CD4-positive, alpha-beta T cell treated with Interleukin-17A for 4 hours (primary cell): ENCODE results near the gene NDUFA13.

ENCODE experiments used
- DNase-seq: peaks from one replicate; pipeline ENCODE4 v3.0.0-alpha.2; 2020; ENCODE audit warnings: mixed read lengths

NDUFA13 gene

GRCh38 chr19:19489804-19490204, 26.2 kb upstream of the NDUFA13 start:
- peak; percentile 23 for DNase-seq

DNA sequence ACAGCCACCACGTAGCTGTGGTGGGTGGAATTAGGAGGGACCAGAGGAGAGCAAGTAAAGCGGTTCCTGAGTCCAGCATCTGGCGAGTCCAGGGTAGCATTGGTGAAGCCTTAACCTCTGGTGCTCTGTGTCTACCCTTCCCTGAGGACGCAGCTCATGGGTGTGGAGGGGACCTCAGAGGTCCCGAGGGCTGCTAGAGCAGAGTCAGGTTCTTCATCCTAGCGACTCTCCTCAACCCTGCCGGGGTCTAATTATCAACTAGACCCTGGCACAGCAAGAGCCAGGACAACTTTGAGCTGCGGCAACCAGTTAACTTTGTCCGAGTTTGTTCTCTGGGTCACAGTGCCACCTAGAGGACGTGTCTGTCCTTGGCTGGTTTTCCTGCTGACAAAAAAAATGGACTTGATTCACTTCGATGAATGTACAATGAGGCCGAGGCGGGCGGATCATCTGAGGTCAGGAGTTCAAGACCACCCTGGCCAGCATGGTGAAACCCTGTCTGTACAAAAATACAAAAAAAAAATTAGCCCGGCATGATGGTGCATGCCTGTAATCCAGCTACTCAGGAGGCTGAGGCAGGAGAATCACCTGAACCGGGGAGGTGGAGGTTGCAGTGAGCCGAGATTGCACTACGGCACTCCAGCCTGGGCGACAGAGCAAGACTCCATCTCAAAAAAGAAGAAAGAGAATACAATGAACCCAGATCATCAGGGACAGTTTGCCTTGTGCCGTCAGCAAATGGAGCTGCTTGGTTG, 25.6 kb upstream of the NDUFA13 start:
- peak; percentile 88 for DNase-seq

DNA sequence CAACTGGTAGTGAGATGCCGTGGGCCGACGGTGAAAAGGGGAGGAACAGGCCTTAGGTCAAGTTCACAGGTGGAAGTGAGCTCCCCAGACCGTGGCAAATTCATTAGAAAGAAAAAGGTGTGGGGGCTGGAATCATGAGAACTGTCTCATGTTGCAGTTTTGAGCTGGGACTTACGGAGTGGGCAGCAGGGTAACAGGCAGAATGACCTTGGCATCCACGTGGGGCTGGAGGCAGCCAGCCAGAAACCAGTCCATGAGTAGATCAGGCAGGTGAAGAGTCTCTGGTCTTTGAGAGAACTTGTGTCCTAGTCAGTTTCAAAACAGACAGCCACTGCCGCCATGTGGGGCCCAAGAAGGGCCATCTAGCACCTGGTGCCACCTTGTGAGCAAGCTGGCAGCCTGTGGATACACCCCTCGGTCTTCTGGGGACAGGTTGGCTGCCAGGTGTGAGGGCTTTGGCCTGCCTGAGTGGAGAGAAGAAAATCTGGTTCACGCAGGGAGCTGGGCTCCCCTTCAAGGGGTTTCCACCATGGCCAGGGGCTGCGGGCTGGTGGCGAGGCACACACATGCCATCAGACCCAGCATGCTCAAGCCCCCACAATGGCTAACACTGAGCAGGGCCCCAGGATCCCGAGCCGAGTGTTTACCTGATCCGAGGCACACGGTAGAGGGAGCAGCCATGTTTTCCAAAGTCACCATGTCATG, 24.6 kb upstream of the NDUFA13 start:
- DNase-seq, result no peak

DNA sequence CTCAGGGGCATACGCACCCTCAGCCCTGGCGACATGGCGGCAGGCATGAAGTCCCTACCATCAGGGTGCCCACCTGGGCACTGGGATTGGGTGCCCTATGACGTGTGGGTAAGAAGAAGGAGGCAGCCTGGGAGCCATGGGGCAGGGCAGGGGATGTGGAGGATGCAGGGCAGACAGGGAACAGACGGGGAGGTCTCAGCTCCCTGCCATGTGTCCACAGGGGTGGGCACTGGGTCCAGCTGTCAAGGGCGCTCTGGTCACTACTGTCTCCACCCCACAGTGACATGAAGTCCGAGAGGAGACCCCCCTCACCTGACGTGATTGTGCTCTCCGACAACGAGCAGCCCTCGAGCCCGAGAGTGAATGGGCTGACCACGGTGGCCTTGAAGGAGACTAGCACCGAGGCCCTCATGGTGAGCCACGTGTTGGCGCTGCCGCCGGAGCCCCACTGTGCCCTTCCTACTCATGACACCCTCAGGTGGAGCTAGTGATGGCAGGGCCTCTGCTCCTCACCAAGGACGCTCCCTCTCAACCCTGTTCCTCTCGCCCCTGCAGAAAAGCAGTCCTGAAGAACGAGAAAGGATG, 23.9 kb upstream of the NDUFA13 start:
- DNase-seq, result no peak

GRCh38 chr19:19493841-19494546, 22.0 kb upstream of the NDUFA13 start:
- DNase-seq, result no peak

GRCh38 chr19:19495614-19496603, 20.1 kb upstream of the NDUFA13 start:
- DNase-seq, result no peak

GRCh38 chr19:19498255-19498991, 17.6 kb upstream of the NDUFA13 start:
- no peak for DNase-seq

GRCh38 chr19:19499272-19499995, 16.6 kb upstream of the NDUFA13 start:
- DNase-seq, result no peak

- no peak for DNase-seq
Measured at GRCh38 chr19:19500975-19501644, 14.9 kb upstream of the NDUFA13 start.

DNA sequence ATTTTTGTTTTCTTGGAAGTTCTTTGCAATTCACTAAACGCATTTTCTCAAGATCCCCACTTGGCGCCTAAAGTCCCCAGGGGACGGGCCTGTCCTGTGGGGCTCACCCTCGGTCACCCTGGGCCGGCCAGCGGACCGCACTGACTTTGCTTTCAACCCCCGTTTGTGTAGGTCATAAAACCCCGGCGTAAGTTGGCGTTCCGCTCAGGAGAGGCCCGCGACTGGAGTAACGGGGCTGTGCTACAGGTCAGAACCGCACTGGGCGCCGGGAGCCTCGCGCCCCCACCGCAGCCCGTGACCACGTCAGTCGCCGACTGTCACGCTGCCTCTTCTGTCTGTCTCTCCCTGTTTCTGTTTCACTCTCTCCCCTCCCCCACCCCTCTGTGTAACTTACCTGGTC, 14.2 kb upstream of the NDUFA13 start:
- DNase-seq, result no peak

DNA sequence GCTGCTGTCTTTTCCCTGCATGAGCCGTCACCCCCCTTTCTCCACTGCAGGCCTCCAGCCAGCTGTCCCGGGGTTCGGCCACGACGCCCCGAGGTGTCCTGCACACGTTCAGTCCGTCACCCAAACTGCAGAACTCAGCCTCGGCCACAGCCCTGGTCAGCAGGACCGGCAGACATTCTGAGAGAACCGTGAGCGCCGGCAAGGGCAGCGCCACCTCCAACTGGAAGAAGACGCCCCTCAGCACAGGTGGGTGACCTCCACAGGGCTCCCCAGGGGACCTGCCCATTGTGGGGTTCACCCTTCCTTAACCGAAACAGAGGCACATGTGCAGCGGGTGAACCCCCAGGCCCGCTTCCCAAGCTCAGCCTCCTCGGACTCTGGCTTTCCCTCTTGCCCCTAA, 13.7 kb upstream of the NDUFA13 start:
- no peak for DNase-seq

DNA sequence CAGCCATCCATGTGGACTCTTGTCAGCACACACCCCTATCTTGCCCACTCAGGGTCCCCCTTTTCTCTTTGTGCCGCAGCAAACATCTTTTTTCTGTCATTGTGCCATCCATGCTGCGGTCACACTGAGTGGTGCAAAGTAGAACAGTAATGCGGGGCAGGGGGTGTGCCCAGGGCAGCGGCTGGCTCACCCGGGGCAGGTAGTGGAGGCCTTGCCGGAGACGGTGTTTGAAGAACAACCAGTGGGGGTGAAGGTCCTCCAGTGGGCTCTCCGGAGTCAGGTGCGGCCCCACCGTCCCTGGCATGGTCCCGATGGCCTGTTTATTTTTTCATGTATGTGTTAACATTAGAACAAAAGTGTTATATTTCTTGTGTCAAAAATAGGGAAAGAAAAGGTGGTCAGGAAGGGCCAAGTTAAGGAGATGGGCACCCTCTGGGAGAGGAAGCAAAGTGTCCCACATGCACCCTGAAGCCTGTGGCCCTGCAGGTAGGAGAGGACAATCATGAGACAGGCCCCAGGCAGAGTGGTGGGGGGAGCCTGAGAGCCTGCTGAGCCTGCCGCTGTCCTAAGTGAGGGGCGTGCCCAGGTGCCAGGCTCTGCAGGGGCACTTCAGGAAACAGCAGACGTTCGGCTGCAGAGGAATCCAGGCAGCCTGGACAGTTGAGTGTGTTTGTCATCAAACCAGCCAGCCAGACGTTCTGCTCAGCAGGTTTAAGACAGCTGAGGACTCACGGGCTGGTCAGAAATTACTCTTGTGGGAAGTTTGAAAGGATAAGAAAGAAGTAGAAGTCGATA, 13.0 kb upstream of the NDUFA13 start:
- no peak for DNase-seq

- no peak for DNase-seq
Measured at GRCh38 chr19:19504754-19505668, 11.0 kb upstream of the NDUFA13 start.

- no peak for DNase-seq
Measured at GRCh38 chr19:19505669-19506326, 10.2 kb upstream of the NDUFA13 start.

DNA sequence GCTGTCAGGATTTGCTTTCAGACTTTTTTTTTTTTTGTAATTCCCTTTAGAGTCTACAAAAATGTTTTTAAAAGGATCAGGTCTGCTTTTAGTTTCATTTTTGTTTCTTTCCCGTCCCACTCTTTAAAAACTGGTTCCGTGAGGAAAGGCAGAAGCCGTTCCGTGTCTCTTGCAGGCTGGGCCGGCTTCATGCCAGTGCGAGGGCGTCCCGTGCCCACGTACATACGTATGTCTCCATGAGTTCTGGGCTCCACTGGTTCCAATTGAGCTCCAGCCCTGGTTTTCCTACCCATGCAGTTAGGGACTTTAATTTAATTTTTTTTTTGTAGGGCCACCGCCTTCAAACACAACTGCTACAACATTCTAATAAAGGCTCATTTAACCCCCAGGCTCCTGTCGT, 9.4 kb upstream of the NDUFA13 start:
- DNase-seq, result no peak

- DNase-seq, result no peak
Measured at GRCh38 chr19:19507354-19507753, 8.7 kb upstream of the NDUFA13 start.

DNA sequence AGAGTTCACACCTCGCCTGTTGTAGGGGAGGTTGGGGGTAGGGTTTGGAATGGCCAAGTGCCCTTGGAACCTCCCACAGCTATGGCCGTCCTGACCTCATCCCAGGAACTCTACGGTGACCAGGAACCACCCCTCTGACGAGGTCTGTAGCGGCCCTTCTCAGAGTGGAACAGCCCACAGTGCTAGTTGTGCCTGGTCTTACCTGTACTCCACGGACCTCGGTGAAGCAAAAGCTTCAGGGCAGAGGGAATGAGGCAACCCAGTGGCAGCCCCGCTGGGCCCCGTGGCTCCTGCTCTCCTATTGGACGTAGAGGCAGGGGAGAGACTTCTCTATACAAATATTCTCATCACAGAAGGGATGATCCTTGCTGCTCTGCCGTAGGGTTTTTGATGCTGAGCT, 7.8 kb upstream of the NDUFA13 start:
- no peak for DNase-seq

DNA sequence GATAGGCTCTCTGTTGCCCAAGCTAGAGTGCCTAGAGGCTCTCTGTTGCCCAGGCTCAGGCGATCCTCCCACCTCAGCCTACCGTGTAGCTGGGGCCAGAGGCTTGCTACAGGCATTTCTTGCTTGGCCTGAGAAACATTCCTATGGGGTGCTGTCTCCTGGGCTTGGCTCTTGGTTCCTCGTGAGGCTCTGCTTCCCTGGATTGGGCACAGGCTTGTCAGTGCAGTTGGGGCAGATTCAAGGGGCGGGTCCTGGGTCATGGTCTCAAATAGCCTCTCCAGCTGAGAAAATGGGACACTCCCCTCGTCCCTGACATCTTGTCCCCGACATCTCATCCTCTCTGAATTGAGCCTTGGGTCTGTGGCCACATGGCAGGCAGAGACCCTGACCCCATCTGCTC, 5.6 kb upstream of the NDUFA13 start:
- DNase-seq, result no peak
